ENCODE results near the gene EEIG1. TPM values are rescaled to one million over a fixed set of nuclear protein-coding genes. Genes with fewer than 3 reads are reported as not detected.

The EEIG1 gene
- total RNA-seq, 1 donor from 2014 or later: 71.1 TPM

DNA sequence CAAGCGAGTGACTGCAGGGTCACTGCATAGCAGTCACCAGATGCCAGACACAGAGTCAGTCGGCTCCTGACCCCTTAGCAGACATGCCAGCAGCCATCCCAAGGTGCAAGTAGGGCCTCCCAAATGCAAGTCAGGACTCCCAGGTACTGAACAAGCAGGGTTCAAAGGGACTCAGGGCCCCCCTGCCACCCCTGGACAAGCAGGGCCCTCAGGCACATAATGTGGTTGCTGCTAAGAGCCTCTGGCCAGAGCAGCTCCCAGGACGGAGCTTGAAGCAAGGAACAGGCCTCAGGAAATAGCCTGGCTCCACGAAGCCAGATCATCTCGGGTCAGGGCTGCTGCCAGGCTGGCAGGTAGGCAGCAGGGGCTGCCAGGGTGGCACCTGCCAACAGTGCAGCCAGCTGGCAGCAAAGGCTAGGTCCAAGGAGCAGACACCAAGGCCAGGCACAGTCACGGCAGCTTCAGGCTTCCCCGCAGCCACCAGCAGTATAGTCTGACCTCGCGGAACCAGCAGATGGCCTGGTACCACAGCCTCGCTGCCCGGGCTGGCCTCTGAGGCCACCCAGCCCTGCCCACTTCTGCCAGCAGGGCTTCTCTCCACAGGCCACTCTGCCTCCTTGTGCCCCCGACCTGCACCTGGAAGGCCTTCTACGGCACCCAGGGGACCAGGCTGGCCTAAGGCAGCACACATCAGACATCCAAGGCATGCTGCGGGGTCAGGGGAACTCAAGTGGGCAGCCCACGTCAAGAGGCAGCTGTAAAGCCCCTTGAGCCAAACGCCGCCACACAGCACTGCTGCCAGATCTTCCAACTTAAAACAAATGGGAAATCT lies 7.4 kb downstream of the EEIG1 start:
- no peak for DNase-seq (ENCODE audit: low read depth, low spot score)
- H3K27me3 Mint-ChIP-seq (ENCODE audit: low read depth): no peaks in the 10 kb centered on the region
- H3K4me3 Mint-ChIP-seq: no peak overlapping the region
- peaks cover 70% of the 10 kb centered on the region for H3K4me1 Mint-ChIP-seq
- no peaks in the 10 kb centered on the region for H3K9me3 Mint-ChIP-seq
- no peaks in the 10 kb centered on the region for H3K36me3 Mint-ChIP-seq (ENCODE audit: low read depth)
- no peak for TF ChIP-seq CTCF (conservative IDR thresholded peaks at IDR 0.05)
- H3K27ac Mint-ChIP-seq (ENCODE audit: unreplicated experiment): peak overlapping the region; percentile 70

GRCh38 chr9:127972236-127972871 lies 8.4 kb downstream of the EEIG1 start:
- no peak for TF ChIP-seq CTCF (conservative IDR thresholded peaks at IDR 0.05)
- Mint-ChIP-seq H3K27ac (ENCODE audit: unreplicated experiment) (peak overlapping the region; percentile 41), H3K27me3 (ENCODE audit: low read depth) (no peaks in the 10 kb centered on the region), H3K4me3 (peak overlapping the region; percentile 47), H3K9me3 (no peaks in the 10 kb centered on the region), H3K4me1 (peaks cover 61% of the 10 kb centered on the region), H3K36me3 (ENCODE audit: low read depth) (no peaks in the 10 kb centered on the region)
- DNase-seq (ENCODE audit: low read depth, low spot score): no peak

- peak overlapping the region; percentile 81 for H3K27ac Mint-ChIP-seq (ENCODE audit: unreplicated experiment)
- no peak for DNase-seq (ENCODE audit: low read depth, low spot score)
- H3K4me1 Mint-ChIP-seq: peaks cover 58% of the 10 kb centered on the region
- no peaks in the 10 kb centered on the region for H3K9me3 Mint-ChIP-seq
- H3K36me3 Mint-ChIP-seq (ENCODE audit: low read depth): no peaks in the 10 kb centered on the region
- peak overlapping the region; percentile 47 for H3K4me3 Mint-ChIP-seq
- no peaks in the 10 kb centered on the region for H3K27me3 Mint-ChIP-seq (ENCODE audit: low read depth)
- no peak for TF ChIP-seq CTCF (conservative IDR thresholded peaks at IDR 0.05)
Measured at GRCh38 chr9:127971357-127972235, 9.2 kb downstream of the EEIG1 start.

GRCh38 chr9:127970401-127971313 lies 10.1 kb downstream of the EEIG1 start:
- peaks cover 52% of the 10 kb centered on the region for H3K4me1 Mint-ChIP-seq
- no peaks in the 10 kb centered on the region for H3K9me3 Mint-ChIP-seq
- H3K27me3 Mint-ChIP-seq (ENCODE audit: low read depth): no peaks in the 10 kb centered on the region
- TF ChIP-seq CTCF (conservative IDR thresholded peaks at IDR 0.05): no peak
- H3K4me3 Mint-ChIP-seq: no peak overlapping the region
- H3K27ac Mint-ChIP-seq (ENCODE audit: unreplicated experiment): peak overlapping the region; percentile 64
- no peak for DNase-seq (ENCODE audit: low read depth, low spot score)
- no peaks in the 10 kb centered on the region for H3K36me3 Mint-ChIP-seq (ENCODE audit: low read depth)

Measured in neural crest cell (in vitro differentiated cells).